OCI-LY7 (cell line): ENCODE results near the gene PDK2. TPM values are rescaled to one million over a fixed set of nuclear protein-coding genes. Genes with fewer than 3 reads are reported as not detected.

Experiments used
- BruUV-seq: library from RNA; stranded (reverse); fragments of 400-500 nt; replicated peaks from 2 replicates; lab custom pipeline; 2021; lab: Mats Ljungman, UMichigan
- CTCF ChIA-PET: fragments of 300-600 bp; sonication (Branson Sonifier 250); formaldehyde crosslinking; loops from one replicate; lab custom pipeline; 2022; ENCODE audit warnings: antibody characterized with exemption; ENCODE audit not compliant: unreplicated experiment; lab: Charles Lee
- POLR2A ChIA-PET: fragments of 300-600 bp; sonication (Branson Sonifier 250); formaldehyde crosslinking; loops from one replicate; lab custom pipeline; 2022; ENCODE audit warnings: antibody characterized with exemption; lab: Charles Lee
- DNase-seq: peaks from one replicate; pipeline ENCODE4 v3.0.0-alpha.2; 2015; ENCODE audit warnings: low spot score
- H2AFZ ChIP-seq: fragments of 200-600 bp; sonication (generic), shearing (Covaris generic); 2 replicates; pipeline ENCODE4 v1.6.1; 2014; ENCODE audit warnings: mild to moderate bottlenecking, antibody characterized with exemption, low read length, moderate library complexity
- H3K27ac ChIP-seq: fragments of 200-600 bp; sonication (generic); 2 replicates; pipeline ENCODE4 v1.5.1; 2014; ENCODE audit warnings: mixed run types, low read depth, mild to moderate bottlenecking, moderate library complexity, low read length, inconsistent platforms; ENCODE audit not compliant: poor library complexity, severe bottlenecking
- H3K36me3 ChIP-seq: fragments of 200-600 bp; sonication (generic); 2 replicates; pipeline ENCODE4 v1.6.1; 2014; ENCODE audit warnings: mild to moderate bottlenecking, antibody characterized with exemption, low read length, moderate library complexity, mixed read lengths; ENCODE audit not compliant: insufficient read depth
- H3K4me1 ChIP-seq: fragments of 200-600 bp; sonication (generic); 2 replicates; pipeline ENCODE4 v1.5.1; 2014; ENCODE audit warnings: mild to moderate bottlenecking, low read length; ENCODE audit not compliant: insufficient read depth, poor library complexity, severe bottlenecking
- H3K4me2 ChIP-seq: fragments of 200-600 bp; sonication (generic); 2 replicates; pipeline ENCODE4 v1.6.1; 2014; ENCODE audit warnings: mild to moderate bottlenecking, low read length
- H3K4me3 ChIP-seq: fragments of 200-600 bp; sonication (generic); 2 replicates; pipeline ENCODE4 v1.5.1; 2014; ENCODE audit warnings: mild to moderate bottlenecking, low read depth, low read length; ENCODE audit not compliant: poor library complexity, severe bottlenecking
- H3K79me2 ChIP-seq: fragments of 200-600 bp; sonication (generic); 2 replicates; pipeline ENCODE4 v1.6.1; 2016; ENCODE audit warnings: low read depth, mild to moderate bottlenecking, low read length, moderate library complexity, mixed read lengths; ENCODE audit not compliant: insufficient read depth
- H3K9me2 ChIP-seq: fragments of 200-600 bp; sonication (generic); 2 replicates; pipeline ENCODE4 v1.6.1; 2016; ENCODE audit warnings: mild to moderate bottlenecking, low read length, mixed read lengths; ENCODE audit not compliant: insufficient read depth
- H3K9me3 ChIP-seq: fragments of 200-600 bp; sonication (generic); 2 replicates; pipeline ENCODE4 v1.6.1; 2014; ENCODE audit warnings: mild to moderate bottlenecking, mixed run types, low read length, mixed read lengths
- H4K20me1 ChIP-seq: fragments of 200-600 bp; sonication (generic); 2 replicates; pipeline ENCODE4 v1.6.1; 2014; ENCODE audit warnings: mild to moderate bottlenecking, antibody characterized with exemption, low read length, moderate library complexity, mixed read lengths; ENCODE audit not compliant: insufficient read depth
- CTCF ChIP-seq: fragments of 200-600 bp; sonication (generic); conservative IDR thresholded peaks from 2 replicates; pipeline ENCODE4 v1.5.1; 2014; ENCODE audit warnings: mild to moderate bottlenecking, antibody characterized with exemption, low read length, moderate library complexity, mixed read lengths
- EZH2phosphoT487 ChIP-seq: fragments of 200-600 bp; sonication (generic); IDR thresholded peaks from 2 replicates; pipeline ENCODE4 v1.6.1; 2018; ENCODE audit warnings: low read depth, borderline replicate concordance, mild to moderate bottlenecking, mixed run types, antibody characterized with exemption, low read length, moderate library complexity, mixed read lengths
- intact Hi-C: fragments of 100-400 bp; cut with micrococcal nuclease; formaldehyde crosslinking; loops from one replicate; pipeline ENCODE4 v1.10.0; 2022; ENCODE audit not compliant: unreplicated experiment
- total RNA-seq, 2 experiments: library from RNA; depleted of rRNA in 1 of 2; stranded (reverse); fragments of >200 nt in 1 of 2; shearing (Covaris generic) in 1 of 2; gene quantifications; 2 replicates each; pipeline ENCODE4 v1.2.3, GENCODE V29; 2014 to 2022

PDK2 gene
- total RNA-seq, 2 experiments from 2014 or later: 21.8 to 27.7 TPM

- Histone ChIP-seq H3K36me3 (peaks cover 89% of the 10 kb centered on the region), H2AFZ (no peak overlapping the region), H3K4me3 (no peak overlapping the region), H3K4me1 (peaks cover 11% of the 10 kb centered on the region), H3K9me3 (no peaks in the 10 kb centered on the region), H3K9me2 (no peaks in the 10 kb centered on the region), H3K27ac (no peak overlapping the region), H3K79me2 (no peaks in the 10 kb centered on the region), H4K20me1 (no peaks in the 10 kb centered on the region), H3K4me2 (no peak overlapping the region)
- POLR2A ChIA-PET: interaction anchor here (0.6 kb wide), 1 partner anchor 10 kb away, joined by 5 read pairs; no protein-coding TSS in a partner anchor
- DNase-seq: no peak
- BruUV-seq: no TSS peak
- intact Hi-C loops: no loop called here
- TF ChIP-seq CTCF (no peak), EZH2phosphoT487 (no peak)
- CTCF ChIA-PET: interaction anchor here (1.1 kb wide), 1 partner anchor 10 kb away, joined by 3 read pairs; no protein-coding TSS in a partner anchor
Measured at GRCh38 chr17:50136096-50136687, 41.0 kb downstream of the PDK2 start.

DNA sequence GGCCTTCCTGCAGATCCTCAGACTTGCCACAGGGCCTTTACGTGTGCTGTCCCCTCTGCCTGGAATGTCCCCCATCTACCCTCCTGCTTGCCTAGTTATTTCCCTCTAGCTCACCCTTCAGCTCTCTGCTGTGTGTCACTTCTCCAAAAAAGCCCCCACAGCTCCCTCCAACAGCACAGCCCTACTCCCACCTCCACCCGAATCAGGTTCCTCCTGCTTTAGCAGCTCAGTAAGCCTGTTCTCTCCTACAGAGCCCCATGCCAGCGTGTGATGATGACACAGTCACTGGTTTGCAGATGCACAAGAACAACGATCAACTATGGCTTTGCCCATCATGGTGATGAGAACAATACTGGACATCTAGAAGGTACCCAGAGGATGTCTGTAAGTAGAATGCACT, 41.9 kb downstream of the PDK2 start:
- Histone ChIP-seq H4K20me1 (no peaks in the 10 kb centered on the region), H3K4me2 (no peak overlapping the region), H3K79me2 (no peaks in the 10 kb centered on the region), H2AFZ (no peak overlapping the region), H3K9me3 (no peaks in the 10 kb centered on the region), H3K4me1 (peaks cover 11% of the 10 kb centered on the region), H3K27ac (no peak overlapping the region), H3K36me3 (peaks cover 97% of the 10 kb centered on the region), H3K9me2 (no peaks in the 10 kb centered on the region), H3K4me3 (no peak overlapping the region)
- DNase-seq: no peak
- POLR2A ChIA-PET: interaction anchor here (0.6 kb wide), 1 partner anchor 11 kb away, joined by 5 read pairs; no protein-coding TSS in a partner anchor
- intact Hi-C loops: no loop called here
- TF ChIP-seq EZH2phosphoT487 (no peak), CTCF (no peak)
- BruUV-seq: no TSS peak
- CTCF ChIA-PET: interaction anchor here (1.1 kb wide), 1 partner anchor 9 kb away, joined by 3 read pairs; no protein-coding TSS in a partner anchor

DNA sequence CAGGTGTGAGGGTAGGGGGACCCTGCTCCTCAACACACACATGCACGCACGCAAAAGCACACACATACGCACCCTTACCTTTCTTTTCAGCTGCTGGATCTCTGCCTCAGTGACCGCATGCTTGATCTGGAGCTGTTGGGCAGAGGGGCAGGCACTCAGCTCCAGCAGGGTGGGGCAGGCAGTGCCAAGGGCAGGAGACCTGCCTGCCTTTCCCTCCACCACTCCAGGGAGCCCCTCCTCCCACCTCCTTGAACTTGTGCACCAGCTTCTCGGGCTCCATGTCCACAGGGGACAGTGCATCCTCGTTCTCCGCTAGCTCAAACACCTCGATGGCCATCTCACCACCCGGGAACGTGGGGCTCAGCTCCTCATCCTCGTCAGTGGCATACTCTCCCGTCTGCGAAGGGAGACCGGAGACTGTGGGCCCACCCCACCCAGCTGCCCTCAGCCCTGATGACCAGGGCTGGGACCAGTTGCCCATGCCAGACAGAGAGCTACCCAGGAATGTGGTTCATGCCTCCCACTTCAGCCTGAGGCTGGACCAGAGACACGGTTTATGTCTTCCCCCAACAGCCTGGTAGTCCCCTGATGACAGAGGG, 44.1 kb downstream of the PDK2 start:
- Histone ChIP-seq H3K4me1 (peaks cover 15% of the 10 kb centered on the region), H3K79me2 (no peaks in the 10 kb centered on the region), H3K9me3 (no peaks in the 10 kb centered on the region), H3K9me2 (no peaks in the 10 kb centered on the region), H3K4me2 (no peak overlapping the region), H3K36me3 (peaks cover 97% of the 10 kb centered on the region), H3K4me3 (no peak overlapping the region), H2AFZ (no peak overlapping the region), H4K20me1 (no peaks in the 10 kb centered on the region), H3K27ac (no peak overlapping the region)
- DNase-seq: no peak
- BruUV-seq: no TSS peak
- CTCF ChIA-PET: interaction anchor here (1.2 kb wide), 1 partner anchor 30 kb away, joined by 6 read pairs; no protein-coding TSS in a partner anchor
- POLR2A ChIA-PET: no interaction called here
- intact Hi-C loops: no loop called here
- TF ChIP-seq CTCF: no peak
- TF ChIP-seq EZH2phosphoT487: no peak
